GM13977 (cell line): ENCODE measurements around the gene TUBB4A.

Source experiments
- DNase-seq: peaks from one replicate; pipeline ENCODE4 v3.0.0; 2012; ENCODE audit warnings: low spot score
- CTCF ChIP-seq: IDR thresholded peaks from 2 replicates; pipeline ENCODE4 v1.5.1; 2012; ENCODE audit warnings: mild to moderate bottlenecking, control low read depth; ENCODE audit not compliant: insufficient read depth; ENCODE audit errors: extremely low read depth, missing control alignments
- in situ Hi-C: fragments of 300-500 bp; cut with MboI; formaldehyde crosslinking; loops from one replicate; pipeline ENCODE4 v1.12.0; 2022; ENCODE audit warnings: low sequenced_read_pairs, low pct_unique_long_range_greater_than_20kb, mixed read lengths, inconsistent platforms; ENCODE audit not compliant: unreplicated experiment

The TUBB4A gene

GRCh38 chr19:6524311-6524710 is 22.2 kb upstream of the TUBB4A start:
- DNase-seq = no peak
- in situ Hi-C loops = loop anchor here (10.0 to 25.0 kb wide), 2 partner anchors 210 to 338 kb away; partner anchors contain the start of genes GPR108 and TRIP10
- no peak for TF ChIP-seq CTCF

- in situ Hi-C loops = loop anchor here (10.0 to 25.0 kb wide), 2 partner anchors 212 to 340 kb away; partner anchors contain the start of genes GPR108 and TRIP10
- TF ChIP-seq CTCF = no peak
- DNase-seq = no peak
Observed at GRCh38 chr19:6522712-6523111, 20.6 kb upstream of the TUBB4A start.

- TF ChIP-seq CTCF = no peak
- in situ Hi-C loops = loop anchor here (10.0 to 25.0 kb wide), 2 partner anchors 213 to 340 kb away; partner anchors contain the start of genes GPR108 and TRIP10
Observed at GRCh38 chr19:6521718-6522646, 19.9 kb upstream of the TUBB4A start.

GRCh38 chr19:6519289-6519688 is 17.2 kb upstream of the TUBB4A start:
- peak; percentile 40 for DNase-seq
- no peak for TF ChIP-seq CTCF
- in situ Hi-C loops = loop anchor here (5.0 to 25.0 kb wide), 2 partner anchors 113 to 343 kb away; no protein-coding TSS in a partner anchor

More at GRCh38 chr19:6521718-6522646, 19.9 kb upstream of the TUBB4A start:
- no peak for DNase-seq

GRCh38 chr19:6518145-6518911 is 16.2 kb upstream of the TUBB4A start:
- TF ChIP-seq CTCF = no peak
- in situ Hi-C loops = loop anchor here (5.0 to 25.0 kb wide), 2 partner anchors 114 to 344 kb away; no protein-coding TSS in a partner anchor
- DNase-seq = peak; percentile 75

- peak; percentile 95 for TF ChIP-seq CTCF
- DNase-seq = peak; percentile 83
- in situ Hi-C loops = loop anchor here (5.0 to 25.0 kb wide), 2 partner anchors 116 to 346 kb away; no protein-coding TSS in a partner anchor
Observed at GRCh38 chr19:6516659-6517291, 14.7 kb upstream of the TUBB4A start.
